HG03108 (cell line): ENCODE data around the gene NPSR1.
"Not testable (repeated sequence)": the region's sequence is repeated elsewhere in the genome, so short reads cannot be mapped to it uniquely, and the experiment has no call there.

Experiments
- ATAC-seq: cut with Tn5 transposase; IDR thresholded peaks from one replicate; pipeline ENCODE4 v1.9.1; 2021; ENCODE audit warnings: moderate library complexity; ENCODE audit not compliant: unreplicated experiment

NPSR1 gene

DNA sequence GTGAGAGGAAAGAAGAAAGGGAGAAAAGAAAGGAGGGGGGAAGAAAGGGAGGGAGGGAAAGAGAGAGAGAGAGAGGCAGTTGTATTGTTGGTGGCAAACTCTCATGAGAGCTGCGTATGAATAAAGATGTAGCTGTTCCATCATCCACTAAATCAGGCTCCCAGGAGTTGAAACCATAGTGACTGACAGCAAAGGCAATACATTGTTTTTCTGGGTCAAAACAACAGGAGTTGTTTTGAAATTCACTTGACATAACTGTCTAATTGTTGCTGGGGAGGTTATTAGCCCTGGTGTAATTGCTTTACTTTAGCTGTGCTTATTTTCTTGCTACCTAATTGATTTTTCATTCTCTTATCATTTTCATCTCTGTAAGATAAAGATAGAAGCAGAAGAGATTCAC lies 173.4 kb downstream of the NPSR1 start:
- ATAC-seq = no peak

DNA sequence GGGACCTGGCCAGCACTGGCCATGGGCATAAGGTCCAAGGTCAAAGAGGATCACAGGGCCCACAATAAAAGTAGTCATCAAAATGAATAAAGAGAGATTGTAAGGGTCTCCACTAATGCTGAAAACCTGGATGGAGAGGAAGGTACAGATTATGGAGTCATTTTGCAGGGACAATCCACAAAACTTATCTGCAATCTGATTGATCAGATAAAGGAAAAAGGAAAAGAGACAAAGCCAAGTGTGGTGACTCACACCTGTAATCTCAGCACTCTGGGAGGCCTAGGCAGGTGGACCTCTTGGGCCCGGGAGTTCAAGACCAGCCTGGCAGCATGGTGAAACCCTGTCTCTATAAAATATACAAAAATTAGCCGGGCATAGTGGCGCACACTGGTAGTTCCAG lies 174.0 kb downstream of the NPSR1 start:
- no peak for ATAC-seq

DNA sequence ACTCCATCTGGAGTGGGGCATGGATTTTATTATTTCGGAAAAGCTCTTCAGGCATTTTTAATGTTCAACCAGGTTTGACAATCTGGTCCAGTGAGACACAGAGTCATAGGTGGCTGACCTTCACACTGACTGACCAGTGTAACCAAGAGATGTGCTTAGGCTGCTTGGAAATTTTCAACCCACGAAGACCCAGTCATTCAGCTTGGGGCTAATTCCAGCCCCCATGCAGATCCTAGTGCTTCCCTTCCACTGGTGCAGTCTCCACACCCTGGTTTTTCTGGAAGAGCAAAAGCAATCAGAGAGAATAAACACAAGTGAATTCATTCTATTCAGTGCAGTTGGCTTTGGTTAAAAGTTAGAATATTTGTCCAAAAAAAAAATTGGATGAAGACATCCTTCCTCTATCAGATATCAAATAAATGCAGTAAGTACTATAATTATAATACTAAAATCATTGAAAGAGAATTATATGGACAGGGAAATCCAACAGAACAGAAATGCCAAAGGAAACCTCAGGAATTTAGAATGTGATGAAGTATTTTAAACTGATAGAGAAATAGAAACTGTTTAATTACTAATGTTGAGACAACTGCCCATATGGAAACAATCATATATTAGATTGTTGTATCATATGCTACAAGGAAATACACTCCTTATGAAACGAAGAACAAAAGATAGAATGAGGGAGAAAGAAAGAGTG lies 178.0 kb downstream of the NPSR1 start:
- no peak for ATAC-seq

DNA sequence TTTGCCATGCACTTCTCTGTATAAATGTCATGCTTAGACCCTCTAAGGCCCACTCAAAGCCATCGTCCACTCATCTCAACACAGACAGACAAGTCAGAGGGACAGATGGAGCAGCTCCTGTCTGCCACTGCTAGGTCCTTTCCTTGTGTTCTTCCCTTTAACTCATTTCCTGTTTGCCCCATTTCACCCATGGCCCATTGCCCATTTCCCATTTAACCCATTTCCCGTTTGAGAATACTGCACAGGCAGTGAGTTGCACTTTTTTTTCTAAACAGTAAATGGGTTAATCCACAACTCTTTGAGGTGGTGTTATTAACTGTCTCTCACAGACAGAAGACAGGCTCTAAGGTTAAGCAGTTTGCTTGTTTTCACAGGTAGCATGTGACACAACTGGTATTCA lies 179.3 kb downstream of the NPSR1 start:
- no peak for ATAC-seq

DNA sequence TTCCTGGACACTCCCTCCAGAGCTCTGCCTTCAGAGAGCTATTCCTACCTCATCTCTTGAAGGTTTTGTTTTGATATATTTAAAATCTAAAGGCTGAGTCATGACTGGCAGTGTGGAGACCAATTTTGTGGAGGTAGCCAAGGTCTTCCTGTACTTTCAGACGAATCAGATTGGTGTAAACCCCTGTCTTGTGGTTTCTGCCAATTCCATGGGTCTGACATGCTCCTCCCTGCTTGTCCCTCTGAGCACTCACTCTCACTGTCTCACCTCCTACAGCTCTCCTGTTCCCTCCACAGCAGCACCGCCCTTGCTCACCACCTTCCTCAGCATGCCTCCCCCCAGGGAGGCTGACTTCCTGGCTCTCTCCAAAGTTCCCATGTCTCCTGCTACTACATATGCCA lies 179.8 kb downstream of the NPSR1 start:
- ATAC-seq = no peak

DNA sequence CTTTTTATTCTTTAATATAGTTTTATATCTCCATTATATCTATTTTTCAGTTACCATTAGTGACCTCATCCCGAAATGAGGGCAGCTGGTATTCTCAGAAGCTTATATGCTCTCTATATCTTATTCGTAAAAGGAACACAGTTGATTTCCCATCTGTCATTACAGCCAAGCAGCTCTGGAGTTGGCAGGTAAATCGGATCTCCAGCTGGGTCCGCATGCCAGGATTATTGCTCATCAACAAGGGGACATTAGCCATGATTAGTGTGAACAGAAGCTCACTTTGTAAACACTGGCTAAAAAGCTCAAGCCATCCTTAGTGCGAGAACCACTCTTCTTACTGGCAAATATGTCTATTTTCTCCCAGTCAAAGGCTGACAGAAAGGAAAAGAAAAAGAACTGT lies 180.3 kb downstream of the NPSR1 start:
- no peak for ATAC-seq

DNA sequence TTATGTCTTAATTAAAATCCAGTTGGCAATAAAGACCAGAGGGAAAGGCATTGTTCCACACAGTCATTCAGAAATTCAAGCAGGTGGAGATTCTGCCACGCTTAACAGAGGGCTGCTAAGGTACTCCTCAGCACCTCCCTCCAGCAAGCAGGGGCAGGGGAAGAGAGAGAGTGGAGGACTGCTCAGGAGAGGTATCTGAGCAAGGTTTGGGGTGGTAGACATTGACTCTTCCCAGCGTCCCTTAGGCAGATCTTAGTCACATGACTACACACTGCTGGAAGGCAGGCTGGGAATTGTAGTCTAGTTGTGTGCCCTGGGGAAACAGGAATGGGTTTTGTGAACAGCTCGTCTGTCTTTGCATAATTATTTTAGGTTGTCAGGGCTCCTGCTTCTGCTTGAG lies 181.6 kb downstream of the NPSR1 start:
- ATAC-seq = no peak

DNA sequence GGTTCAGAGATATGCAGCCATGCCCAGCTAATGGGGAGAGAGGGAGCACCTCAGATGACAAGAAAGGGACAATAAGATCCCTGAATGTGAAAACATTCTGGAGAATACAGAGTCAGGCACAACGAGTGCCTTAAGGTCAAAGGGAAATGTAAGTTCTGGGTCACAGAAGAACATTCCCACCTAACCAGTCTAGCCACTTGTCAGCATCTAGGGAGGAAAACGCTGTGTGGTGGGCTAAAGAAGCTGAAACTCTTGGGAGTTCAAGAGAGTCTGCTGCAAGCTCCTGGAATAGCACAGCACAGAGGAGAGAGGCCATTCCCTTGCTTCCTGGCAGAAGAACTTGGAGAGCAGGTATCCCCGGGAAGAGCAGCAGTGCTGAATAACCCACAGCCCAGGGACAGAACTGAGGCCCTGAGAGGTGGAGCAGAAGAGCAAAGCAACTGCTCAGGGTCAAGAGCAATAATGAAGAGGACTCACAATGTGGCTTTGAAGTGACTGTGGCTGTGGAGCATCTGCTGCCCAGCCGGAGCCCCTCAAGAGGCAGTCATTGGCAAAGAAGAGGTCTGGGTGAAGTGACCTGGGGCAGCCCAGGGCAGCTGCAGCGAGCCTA lies 182.3 kb downstream of the NPSR1 start:
- no peak for ATAC-seq

DNA sequence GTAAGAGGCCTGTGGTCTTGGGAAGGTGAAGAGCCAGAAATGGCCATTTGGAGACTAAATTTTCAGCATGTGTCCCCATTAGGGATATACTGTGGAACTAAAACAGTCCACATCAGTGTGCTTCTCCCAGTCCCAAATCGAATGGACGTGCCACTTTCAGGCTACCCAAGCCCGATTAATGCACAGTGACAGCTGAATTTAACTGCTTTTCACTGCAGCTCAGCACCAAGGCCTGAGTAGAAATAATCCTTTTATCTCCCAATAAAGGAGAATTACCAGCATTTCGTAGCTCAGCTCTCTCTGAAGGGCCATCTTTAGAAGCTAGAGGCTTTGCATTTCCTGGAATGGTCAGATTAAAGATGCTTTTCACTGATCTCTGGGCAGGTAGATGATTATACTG lies 183.3 kb downstream of the NPSR1 start:
- ATAC-seq = no peak

DNA sequence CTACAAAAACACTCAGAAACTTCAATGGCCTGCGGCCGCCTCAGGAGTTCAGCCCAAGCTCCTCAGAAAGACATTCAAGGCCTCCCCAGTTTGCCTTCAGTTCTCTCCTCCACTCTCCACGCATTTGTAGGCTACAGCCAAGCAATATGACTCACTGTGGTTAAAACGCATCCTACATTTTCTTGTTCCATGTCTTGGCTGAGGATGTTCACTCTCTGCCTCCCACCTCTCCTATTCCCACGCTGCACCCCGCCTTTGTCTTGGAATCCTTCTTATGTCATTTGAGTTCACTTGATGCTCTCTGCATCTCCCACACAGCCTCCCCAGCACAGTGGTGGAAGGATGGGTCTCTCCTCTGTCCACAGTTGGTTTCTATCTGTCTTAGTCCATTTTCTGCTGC lies 184.8 kb downstream of the NPSR1 start:
- no peak for ATAC-seq

DNA sequence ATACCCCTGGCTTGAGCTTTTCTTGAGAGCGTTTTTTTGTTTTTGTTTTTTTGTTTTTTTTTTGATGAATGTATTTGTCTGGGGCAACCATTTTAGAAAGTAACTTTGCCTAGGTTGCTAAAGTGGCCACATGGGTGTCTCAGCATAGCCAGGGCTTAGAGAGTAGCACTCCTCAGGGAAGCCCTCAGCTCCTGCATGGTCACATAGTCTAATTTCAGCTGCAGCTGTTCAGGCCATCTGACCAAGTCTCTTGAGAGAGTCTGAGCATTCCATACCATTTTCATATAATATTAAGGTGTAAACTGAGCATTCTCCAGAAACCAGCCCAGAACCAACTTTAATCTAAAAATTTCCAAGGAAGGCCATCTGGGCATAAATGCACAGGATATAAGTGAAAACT lies 186.4 kb downstream of the NPSR1 start:
- no peak for ATAC-seq

DNA sequence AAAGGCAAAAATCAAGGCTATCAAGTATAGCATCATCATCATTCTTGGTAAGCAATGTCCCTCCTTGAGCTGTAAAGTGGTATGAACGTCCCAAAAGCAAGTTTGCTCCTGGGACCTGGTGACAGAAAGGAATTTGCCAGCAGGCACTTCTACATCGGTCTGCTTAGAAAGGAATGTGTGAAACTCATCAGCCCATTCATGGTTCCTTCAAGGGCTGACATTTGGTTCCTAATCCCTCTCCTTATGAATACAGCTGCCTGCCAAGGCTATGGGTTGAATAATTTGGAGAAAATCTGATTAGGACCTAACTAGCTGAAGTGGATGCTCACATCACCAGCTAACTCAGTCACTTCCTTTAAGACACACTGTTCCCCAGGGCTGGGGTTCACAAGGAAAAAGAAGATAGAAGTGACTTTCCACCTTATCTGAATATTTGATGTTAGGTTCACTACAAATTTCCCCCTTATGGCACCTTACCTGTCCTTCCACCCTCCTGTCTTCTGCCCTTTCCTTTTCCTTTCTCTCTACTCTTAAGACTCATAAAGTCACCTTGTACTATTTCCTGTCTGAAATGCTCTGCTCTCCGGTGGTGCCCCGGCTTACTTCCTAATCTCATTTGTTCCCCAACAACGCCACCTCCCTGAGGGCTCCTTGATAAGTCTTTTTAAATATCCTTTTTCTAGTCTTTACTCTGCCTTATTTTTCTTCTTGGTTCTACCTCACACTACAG lies 187.1 kb downstream of the NPSR1 start:
- no peak for ATAC-seq

DNA sequence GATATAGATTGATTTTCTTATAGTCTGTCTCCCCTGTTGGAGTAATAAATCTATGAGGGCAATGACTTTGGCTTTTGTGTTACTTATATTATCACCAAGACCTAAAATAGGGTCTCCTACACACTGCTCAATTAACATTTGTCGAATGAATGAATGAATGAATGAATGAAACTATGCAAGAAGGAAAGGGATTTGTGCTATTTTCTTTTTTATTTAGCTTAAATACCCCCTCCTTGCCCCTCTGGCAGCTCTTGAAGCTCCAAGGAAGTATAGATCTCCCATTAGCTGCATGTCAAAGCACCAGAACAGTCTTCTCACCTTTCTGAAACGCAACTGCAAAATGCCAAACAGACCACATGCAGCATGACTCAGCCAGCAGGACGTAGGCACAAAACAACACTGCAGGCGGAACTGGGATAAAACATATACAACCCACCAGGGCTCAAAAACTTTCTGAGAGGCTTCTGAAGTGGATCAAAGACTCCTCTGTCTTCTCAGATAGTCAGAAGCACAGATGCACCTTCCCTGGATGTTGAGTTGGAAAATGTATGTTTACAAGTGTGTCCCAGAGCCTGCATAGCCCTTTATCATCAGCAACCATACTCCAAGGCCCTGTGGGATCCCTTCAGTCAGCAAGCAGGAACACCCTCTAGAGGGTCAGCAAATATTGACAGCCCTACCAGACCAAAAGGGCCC lies 187.8 kb downstream of the NPSR1 start:
- no peak for ATAC-seq

DNA sequence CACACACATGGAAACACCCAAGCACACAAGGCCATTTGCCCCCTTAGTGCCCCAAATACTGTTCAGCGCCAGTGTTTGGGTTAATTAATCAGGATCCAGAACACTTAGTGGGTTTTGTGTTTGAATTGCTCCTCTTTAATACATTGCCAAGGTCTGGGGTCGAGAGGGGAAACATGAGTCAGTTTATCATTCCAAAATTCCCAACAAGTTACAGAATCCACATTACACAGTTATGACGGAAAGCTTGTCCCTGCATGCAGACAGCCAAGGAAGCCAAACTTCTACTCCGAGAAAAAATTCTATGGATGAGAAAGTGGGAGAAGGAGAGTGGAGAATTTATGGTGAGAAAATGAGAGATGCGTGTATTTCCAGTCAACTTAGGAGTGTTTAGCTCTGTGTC lies 189.0 kb downstream of the NPSR1 start:
- no peak for ATAC-seq

DNA sequence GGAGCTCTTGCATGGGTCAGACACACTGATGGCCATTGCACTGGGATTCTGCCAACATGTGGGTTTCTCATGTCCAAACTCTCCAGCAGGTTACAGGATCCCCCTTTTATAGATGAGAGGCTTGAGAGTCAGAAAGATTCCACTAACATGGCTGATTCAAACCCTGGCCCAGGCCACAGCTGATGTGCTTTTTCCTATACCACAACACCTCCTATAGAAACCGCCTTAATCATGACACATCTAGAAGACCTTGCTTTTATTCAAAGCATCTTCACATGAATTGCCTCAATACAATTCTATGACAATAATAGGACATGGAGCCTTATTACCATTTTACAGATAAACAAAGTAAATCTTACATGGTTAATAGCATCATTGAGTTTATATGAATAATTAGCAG lies 190.7 kb downstream of the NPSR1 start:
- ATAC-seq = no peak

DNA sequence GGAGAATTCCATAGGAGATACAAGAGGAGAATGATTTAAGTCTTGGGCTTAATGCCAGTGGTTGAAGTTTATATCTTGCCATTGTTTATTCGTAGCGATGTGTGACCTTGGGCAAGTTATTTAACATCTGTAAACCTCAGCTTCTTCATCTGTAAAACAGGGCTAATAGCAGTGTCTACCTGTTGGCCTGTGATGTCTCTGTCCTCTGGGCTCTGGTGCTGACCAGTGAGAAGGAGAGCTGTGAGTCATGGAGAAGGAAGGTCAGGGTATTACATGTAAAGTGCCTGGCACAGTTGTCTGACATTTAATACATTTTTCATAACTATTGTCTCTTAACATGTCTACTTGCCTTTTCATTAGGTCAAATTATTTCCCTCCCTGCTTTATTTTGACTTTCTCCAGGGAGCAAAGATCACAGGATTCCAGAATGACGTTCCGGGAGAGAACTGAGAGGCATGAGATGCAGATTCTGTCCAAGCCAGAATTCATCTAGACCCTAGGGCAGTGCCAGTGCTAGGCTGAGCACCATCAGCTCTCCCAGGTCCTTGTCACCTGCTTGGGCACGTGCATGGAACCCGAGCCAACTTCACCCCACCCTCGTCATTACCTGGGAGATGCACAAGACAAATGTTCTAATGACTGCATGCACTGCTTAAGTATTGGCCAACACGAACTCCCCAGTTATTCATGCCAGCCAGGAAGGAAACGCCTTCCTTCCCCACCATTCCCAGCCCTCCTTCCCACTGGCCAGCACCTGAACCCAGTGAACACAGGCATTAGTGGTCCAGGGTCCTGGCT lies 191.3 kb downstream of the NPSR1 start:
- ATAC-seq = no peak

DNA sequence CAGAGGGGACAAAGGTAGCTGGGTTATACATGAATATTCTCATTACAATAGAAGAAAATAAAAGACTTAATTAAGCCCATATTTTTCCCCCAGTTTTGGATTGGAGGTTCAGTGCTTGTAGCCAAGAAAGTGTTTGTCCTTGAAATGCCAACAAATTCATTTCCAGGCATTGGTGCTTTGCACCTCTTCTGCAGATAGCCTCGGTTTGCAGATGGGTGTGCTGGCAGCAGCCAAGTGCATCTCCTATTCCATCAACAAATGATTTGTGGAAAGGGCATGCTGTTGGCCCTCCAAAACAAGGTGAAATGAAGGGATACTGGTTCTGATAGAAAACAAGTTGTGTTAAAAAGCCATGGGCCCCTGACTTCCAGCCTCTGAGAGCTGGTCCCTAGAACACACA lies 192.0 kb downstream of the NPSR1 start:
- no peak for ATAC-seq

DNA sequence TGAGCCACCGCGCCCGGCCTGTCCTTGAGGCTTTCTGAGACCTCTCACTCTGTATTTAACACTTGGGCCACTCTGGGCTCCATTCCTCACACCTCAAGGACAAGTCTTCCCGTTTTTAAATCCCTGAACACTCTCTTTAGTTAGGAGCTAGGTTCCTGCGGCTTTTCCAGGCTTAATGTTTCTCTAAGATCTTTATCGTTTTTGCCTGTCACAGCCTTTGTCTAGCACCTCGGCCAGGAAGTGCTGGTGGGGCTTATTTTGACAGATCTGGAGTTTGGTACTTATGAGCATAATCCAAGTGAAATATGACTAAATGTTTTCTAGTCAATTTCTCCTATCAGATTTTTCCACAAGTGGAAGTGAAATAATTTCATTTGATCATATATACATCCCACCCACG lies 192.7 kb downstream of the NPSR1 start:
- no peak for ATAC-seq

DNA sequence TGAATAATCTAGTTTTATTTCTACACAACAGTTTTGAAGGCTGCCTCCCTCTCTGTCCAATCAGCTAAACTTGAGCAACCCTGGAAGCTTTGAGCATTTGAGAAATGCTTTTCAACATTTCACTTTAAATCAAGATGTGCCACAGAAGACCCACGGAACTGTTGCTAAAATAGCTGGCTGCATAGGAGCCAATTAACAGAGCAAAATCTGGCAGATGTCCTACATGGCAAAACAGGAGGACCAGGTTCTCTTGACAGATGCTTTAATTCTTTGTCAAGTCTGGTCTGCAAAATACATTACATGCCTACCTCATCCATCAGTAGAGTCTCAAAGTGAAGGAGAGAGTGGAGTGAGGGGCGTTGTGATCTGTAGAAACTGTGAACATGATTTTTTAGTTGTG lies 193.4 kb downstream of the NPSR1 start:
- no peak for ATAC-seq

DNA sequence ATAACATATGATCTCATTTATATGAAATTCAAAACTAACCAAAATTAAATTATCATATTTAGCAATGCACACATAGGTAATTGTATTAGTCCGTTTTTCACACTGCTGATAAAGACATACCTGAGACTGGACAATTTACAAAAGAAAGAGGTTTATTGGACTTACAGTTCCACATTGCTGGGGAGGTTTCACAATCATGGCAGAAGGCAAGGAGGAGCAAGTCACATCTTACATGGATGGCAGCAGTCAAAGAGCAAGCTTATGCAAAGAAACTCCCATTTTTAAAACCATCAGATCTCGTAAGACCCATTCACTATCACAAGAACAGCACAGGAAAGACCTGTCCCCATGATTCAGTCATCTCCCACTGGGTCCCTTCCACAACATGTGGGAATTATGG lies 200.4 kb downstream of the NPSR1 start:
- not testable (repeated sequence) for ATAC-seq

DNA sequence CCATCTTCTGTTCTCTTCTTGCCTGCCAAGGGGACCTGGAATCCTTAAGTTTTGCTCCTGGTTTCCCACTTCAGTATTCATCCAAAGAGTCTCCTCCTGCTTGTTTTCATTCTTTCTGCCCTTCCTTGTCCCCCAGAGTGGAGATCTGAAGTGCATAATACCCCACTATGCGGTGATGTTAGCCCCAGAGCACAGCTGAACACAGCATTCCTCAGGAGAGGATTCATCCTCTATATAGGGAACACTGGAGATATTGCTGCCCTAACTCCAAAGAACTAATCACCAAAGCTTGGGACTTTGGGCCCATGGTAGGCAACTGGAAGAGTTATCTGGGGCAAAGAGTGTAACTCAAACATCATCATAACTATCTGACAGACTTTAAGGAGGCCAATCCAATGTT lies 201.3 kb downstream of the NPSR1 start:
- not testable (repeated sequence) for ATAC-seq
